HepG2 (cell line): Measurements from ENCODE around the gene MST1R.

Experiments used
- CEBPB ChIP-seq: IDR thresholded peaks from 2 replicates; pipeline ENCODE4 v1.6.1; 2011; ENCODE audit warnings: low read depth, low read length, improper control_type of control experiment, borderline replicate concordance
- HNF4A ChIP-seq: sonication (generic); formaldehyde crosslinking; IDR thresholded peaks from 2 replicates; pipeline ENCODE4 v1.4.0; 2020; ENCODE audit warnings: missing genetic modification reagents
- NBN ChIP-seq: fragments of 450-650 bp; conservative IDR thresholded peaks from 2 replicates; pipeline ENCODE4 v1.6.1; 2017
- NCOR1 ChIP-seq: fragments of 200-600 bp; sonication (generic); IDR thresholded peaks from 2 replicates; pipeline ENCODE4 v1.7.0; 2017; ENCODE audit warnings: antibody characterized with exemption, low read length, borderline replicate concordance
- NFIB ChIP-seq: sonication (generic); formaldehyde crosslinking; IDR thresholded peaks from 2 replicates; pipeline ENCODE4 v1.9.0; 2021; ENCODE audit warnings: missing genetic modification reagents, mild to moderate bottlenecking, borderline replicate concordance
- ZBTB7A ChIP-seq: sonication (generic); formaldehyde crosslinking; IDR thresholded peaks from 2 replicates; pipeline ENCODE4 v1.8.0; 2022; ENCODE audit warnings: mild to moderate bottlenecking, missing genetic modification reagents
- ZEB1 ChIP-seq: IDR thresholded peaks from 2 replicates; pipeline ENCODE4 v1.6.1; 2012; ENCODE audit warnings: mild to moderate bottlenecking, low read depth, inconsistent platforms; ENCODE audit not compliant: insufficient replicate concordance
- TF ChIP-seq, protein P1 (sequence below): sonication (generic); formaldehyde crosslinking; IDR thresholded peaks from 2 replicates; pipeline ENCODE4 v1.4.0; 2020; ENCODE audit warnings: low read depth, mild to moderate bottlenecking, missing genetic modification reagents
- TF ChIP-seq, protein P2 (sequence below): sonication (generic); formaldehyde crosslinking; IDR thresholded peaks from 2 replicates; pipeline ENCODE4 v1.5.0; 2020; ENCODE audit warnings: mild to moderate bottlenecking, missing genetic modification reagents, moderate library complexity
- TF ChIP-seq, protein P3 (sequence below): sonication (generic); formaldehyde crosslinking; IDR thresholded peaks from 2 replicates; pipeline ENCODE4 v1.4.0; 2020; ENCODE audit warnings: missing genetic modification reagents

DNA sequence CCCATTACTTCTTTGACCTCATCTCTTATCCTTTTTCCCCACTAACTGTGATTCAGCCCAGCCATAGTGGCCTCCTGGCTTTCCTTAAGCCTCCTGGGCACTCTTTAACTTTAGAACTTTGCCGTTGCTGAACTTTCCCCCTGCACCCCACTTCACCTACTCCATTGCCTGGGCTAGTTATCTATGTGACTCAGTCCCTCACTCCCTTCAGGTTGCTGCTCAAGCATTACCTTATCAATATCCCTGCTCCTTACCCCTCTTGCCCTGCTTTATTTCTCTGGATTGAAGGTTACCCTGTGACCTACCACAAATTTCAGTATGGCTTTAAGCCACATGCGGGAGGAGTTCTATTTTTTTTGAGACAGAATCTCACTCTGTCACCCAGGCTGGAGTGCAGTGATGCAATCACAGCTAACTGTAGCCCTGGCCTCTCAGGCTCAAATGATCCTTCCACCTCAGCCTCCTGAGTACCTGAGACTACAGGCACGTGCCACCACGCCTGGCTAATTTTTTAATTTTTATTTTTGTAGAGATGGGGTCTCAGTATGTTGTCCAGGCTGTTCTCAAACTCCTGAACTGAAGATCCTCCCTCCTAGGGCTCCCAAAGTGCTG is 22.6 kb upstream of the MST1R start:
- TF ChIP-seq, protein P1, sequence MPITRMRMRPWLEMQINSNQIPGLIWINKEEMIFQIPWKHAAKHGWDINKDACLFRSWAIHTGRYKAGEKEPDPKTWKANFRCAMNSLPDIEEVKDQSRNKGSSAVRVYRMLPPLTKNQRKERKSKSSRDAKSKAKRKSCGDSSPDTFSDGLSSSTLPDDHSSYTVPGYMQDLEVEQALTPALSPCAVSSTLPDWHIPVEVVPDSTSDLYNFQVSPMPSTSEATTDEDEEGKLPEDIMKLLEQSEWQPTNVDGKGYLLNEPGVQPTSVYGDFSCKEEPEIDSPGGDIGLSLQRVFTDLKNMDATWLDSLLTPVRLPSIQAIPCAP, result no peak
- TF ChIP-seq ZBTB7A (no peak), NBN (no peak), HNF4A (CRISPR knock-in tag) (no peak), CEBPB (peak; percentile 56; the same call in 1 of the 2 replicates), NFIB (CRISPR knock-in tag) (no peak), NCOR1 (no peak), ZEB1 (no peak)
- TF ChIP-seq, protein P2, sequence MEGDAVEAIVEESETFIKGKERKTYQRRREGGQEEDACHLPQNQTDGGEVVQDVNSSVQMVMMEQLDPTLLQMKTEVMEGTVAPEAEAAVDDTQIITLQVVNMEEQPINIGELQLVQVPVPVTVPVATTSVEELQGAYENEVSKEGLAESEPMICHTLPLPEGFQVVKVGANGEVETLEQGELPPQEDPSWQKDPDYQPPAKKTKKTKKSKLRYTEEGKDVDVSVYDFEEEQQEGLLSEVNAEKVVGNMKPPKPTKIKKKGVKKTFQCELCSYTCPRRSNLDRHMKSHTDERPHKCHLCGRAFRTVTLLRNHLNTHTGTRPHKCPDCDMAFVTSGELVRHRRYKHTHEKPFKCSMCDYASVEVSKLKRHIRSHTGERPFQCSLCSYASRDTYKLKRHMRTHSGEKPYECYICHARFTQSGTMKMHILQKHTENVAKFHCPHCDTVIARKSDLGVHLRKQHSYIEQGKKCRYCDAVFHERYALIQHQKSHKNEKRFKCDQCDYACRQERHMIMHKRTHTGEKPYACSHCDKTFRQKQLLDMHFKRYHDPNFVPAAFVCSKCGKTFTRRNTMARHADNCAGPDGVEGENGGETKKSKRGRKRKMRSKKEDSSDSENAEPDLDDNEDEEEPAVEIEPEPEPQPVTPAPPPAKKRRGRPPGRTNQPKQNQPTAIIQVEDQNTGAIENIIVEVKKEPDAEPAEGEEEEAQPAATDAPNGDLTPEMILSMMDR (CRISPR knock-in tag), result no peak
- TF ChIP-seq, protein P3, sequence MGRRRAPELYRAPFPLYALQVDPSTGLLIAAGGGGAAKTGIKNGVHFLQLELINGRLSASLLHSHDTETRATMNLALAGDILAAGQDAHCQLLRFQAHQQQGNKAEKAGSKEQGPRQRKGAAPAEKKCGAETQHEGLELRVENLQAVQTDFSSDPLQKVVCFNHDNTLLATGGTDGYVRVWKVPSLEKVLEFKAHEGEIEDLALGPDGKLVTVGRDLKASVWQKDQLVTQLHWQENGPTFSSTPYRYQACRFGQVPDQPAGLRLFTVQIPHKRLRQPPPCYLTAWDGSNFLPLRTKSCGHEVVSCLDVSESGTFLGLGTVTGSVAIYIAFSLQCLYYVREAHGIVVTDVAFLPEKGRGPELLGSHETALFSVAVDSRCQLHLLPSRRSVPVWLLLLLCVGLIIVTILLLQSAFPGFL (CRISPR knock-in tag), result no peak
